ENCODE measurements around the gene SNX20. TPM values are rescaled to one million over a fixed set of nuclear protein-coding genes. Genes with fewer than 3 reads are reported as not detected.

Gene SNX20
- total RNA-seq, 1 experiment from 2014 or later: not detected

GRCh38 chr16:50705436-50706110 lies 24.5 kb upstream of the SNX20 start:
- no peaks in the 10 kb centered on the region for H3K23me2 ChIP-seq (ENCODE audit: insufficient read length, low read depth, low read length, poor library complexity, severe bottlenecking)
- H4K91ac ChIP-seq (ENCODE audit: insufficient read length, low read depth, low read length): no peak overlapping the region
- no peaks in the 10 kb centered on the region for H3K4me1 ChIP-seq (ENCODE audit: insufficient read depth, low read length)
- Mint-ChIP-seq H3K4me1 (no peaks in the 10 kb centered on the region), H3K27me3 (ENCODE audit: low read depth) (peaks cover 3% of the 10 kb centered on the region), H3K9me3 (peaks cover 18 to 19% of the 10 kb centered on the region in 2 experiments), H3K4me3 (no peak overlapping the region), H3K27ac (no peak overlapping the region), H3K36me3 (ENCODE audit: insufficient read depth in 1 of 3, low read depth in 3 of 3) (peaks cover 6 to 14% (median 13%) of the 10 kb centered on the region in 3 experiments)
- no peak for TF ChIP-seq CTCF (conservative IDR thresholded peaks at IDR 0.05)
- no peak overlapping the region for H3K14ac ChIP-seq (ENCODE audit: insufficient read depth, low read length)
- no peak overlapping the region for H3T11ph ChIP-seq (ENCODE audit: low read length)
- 100% methylated on average over 1 of the region's 5 CpGs for WGBS (ENCODE audit: extremely low coverage, insufficient read length, low lambda C conversion rate)
- H2AK5ac ChIP-seq (ENCODE audit: insufficient read length, low read length): no peak overlapping the region
- no peak overlapping the region for H4K8ac ChIP-seq (replicated peaks; ENCODE audit: insufficient read length, low read depth, low read length)
- H3K79me1 ChIP-seq (ENCODE audit: insufficient read depth, low read depth, low read length, poor library complexity, severe bottlenecking): no peaks in the 10 kb centered on the region
- DNase-seq: no peak
- no peak overlapping the region for H3K4me2 ChIP-seq (ENCODE audit: insufficient read depth, insufficient read length, low read length)
- H3K9me3 ChIP-seq (ENCODE audit: control insufficient read depth, low read depth, low read length): peaks cover 5% of the 10 kb centered on the region
- no peak overlapping the region for H3K18ac ChIP-seq (ENCODE audit: insufficient read length, low read depth, low read length)
- H2BK12ac ChIP-seq (ENCODE audit: insufficient read length, low read depth, low read length): no peak overlapping the region
- no peaks in the 10 kb centered on the region for H3K27me3 ChIP-seq (ENCODE audit: insufficient read depth, low read length)
- no peak overlapping the region for H2AFZ ChIP-seq (ENCODE audit: low read length)
- no peak overlapping the region for H3K9ac ChIP-seq (ENCODE audit: extremely low read depth, insufficient read length, low read length)
- H3K79me2 ChIP-seq (ENCODE audit: insufficient read depth, low read length): no peaks in the 10 kb centered on the region
- H2BK120ac ChIP-seq (ENCODE audit: low read depth, low read length, poor library complexity, severe bottlenecking): no peak overlapping the region
- no peak overlapping the region for H3K4ac ChIP-seq (ENCODE audit: low read depth, low read length)
- H4K5ac ChIP-seq (ENCODE audit: insufficient read length, low read depth, low read length): no peak overlapping the region
- H4K20me1 ChIP-seq (ENCODE audit: control insufficient read depth, insufficient read depth, insufficient read length): no peaks in the 10 kb centered on the region
- H3K23ac ChIP-seq (ENCODE audit: insufficient read length, low read depth, low read length): no peak overlapping the region
- no peak overlapping the region for H3K56ac ChIP-seq (ENCODE audit: insufficient read length, low read depth, low read length)
- H3K27ac ChIP-seq (ENCODE audit: insufficient read length, low read depth, low read length): no peak overlapping the region
- H2BK20ac ChIP-seq (ENCODE audit: low read depth, low read length, poor library complexity, severe bottlenecking): no peak overlapping the region
- H2BK15ac ChIP-seq (ENCODE audit: low read depth, low read length): no peak overlapping the region
- H2BK5ac ChIP-seq (ENCODE audit: insufficient read length, low read length): no peak overlapping the region

Measured in H9 (cell line).